Left hindlimb (tissue), 1 donor: ENCODE measurements around the gene PRMT7.

Experiments used
- DNase-seq: peaks from one replicate; pipeline ENCODE4 v3.0.0-alpha.2; 2018

Gene PRMT7

DNA sequence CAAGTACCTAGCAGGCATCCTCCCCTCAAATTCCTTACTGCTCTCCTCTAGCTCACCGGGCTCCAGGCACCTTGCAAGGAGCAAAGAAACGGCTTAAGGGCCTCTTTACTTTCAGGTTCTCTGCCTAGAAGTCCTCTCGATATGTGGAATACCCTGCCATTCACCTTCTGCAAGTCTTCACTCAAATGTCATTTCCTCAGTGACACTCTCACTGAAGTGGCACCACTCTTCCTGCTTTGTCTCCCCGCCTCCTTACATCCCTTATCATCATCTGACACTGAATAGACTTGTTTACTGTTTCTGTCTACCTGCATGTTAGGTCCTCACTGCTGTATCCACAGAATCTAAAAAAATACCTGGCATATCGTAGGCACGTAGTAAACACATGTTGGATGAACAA, 1.0 kb upstream of the PRMT7 start:
- no peak for DNase-seq

DNA sequence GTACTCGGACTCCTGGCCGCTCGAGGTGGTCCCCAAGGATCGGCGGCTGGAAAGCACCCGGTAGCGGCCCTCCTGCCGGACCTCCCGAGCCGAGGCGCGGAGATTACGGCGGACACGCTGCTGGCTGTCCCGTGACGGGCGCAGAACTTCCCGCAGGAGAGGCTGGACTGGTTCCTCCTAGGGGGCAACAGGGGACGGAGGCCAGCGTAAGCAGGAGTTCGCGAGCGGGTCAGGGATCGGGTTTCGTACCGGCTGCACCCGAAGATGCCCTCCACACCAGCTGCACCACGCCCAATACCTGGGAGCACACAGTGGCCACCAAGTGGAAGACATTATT, 414 bp upstream of the PRMT7 start:
- peak; percentile 39 for DNase-seq

DNA sequence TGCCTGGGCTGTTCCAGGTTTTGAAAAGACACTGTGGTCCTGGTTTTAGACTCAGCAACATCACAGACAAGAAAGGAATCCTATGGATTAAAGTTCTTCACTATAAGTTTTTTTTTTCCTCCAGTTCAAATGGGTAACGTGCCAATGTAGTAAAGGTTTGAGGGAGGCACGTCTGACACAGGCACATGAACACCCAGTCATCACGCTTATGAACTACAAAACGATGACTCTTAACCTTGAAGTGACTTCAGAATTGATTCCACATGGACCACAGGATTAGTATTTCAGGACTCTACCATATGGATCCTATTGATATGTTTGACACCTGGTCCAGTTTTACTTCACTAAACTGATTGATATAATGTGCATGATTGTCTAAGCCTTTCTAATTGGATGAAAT, 2.3 kb downstream of the PRMT7 start:
- no peak for DNase-seq

DNA sequence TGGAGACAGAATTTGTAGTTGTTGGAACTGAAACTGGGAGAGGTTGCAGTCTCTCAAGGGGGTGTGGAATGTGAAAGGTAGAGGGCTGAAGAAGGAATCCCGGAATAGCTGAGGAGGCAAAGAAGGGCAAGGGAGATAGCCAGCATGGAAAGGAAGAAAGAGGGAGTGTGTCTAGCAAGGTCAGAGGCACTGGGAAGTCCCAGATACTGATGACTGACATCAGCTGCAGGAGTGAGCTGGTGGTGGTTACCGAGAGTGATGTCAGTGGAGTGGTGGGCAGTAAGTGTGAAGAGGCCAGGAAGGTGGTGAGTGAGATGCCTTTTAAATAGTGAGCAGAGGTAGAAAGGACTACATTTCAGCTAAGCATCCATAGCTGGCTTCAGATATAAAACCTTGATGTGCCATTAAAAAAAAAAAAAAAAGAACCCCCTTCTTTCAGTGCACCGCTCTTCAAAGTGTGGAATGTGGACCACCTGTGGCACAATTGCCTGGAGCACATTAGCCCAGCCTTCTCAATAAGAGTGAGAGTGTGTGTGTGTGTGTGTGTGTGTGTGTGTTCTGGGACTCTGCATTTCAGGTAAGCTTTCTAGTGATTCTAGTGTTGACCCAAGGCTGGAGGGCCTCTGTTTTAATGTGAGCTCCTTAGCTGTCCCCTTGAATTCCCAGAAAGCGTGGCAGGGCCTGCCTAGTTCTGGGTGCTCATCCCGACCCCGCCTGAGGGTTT, 8.5 kb downstream of the PRMT7 start:
- no peak for DNase-seq

DNA sequence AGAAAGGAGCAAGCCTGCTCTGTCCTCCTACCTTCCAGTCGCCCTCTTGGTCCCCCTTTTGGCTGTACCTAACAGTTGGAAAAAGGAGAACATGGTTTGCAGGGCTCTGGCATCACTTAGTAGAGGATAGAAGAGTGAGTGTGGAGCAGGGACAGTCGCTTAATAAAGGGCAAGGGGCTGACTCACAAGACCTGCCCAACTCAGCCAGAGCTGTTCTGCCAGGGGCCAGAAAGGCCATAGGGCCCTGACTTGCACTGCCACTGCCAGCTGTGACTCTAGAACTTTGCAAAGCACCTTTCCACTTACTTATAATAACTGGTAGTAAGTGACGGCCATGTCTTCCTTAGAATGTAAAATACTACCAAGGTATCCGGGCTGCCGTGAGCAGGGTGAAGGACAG, 13.5 kb downstream of the PRMT7 start:
- no peak for DNase-seq

DNA sequence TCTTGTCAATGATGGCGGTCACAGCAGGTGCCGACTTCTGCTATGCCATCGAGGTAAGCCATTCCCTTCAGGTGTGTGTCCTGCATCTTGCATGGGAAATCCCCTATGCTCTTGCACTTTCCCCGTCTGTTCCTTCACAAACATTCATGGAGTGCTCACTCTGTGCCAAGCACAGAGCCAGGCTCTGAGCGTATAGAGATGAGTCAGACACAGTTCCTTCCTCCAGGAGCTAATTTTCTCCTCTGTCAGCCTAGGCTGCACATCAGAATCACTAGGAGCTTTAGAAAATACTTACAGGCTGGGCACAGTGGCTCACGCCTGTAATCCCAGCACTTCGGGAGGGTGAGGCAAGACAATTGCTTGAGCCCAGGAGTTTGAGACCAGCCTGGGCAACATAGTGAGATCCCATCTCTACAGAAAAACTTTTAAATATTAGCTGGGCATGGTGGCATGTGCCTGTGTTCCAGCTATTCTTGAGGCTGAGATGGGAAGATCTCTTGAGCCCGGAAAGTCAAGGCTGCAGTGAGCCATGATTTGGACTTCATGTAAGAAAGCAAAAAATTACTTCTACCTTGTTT, 14.1 kb downstream of the PRMT7 start:
- no peak for DNase-seq

DNA sequence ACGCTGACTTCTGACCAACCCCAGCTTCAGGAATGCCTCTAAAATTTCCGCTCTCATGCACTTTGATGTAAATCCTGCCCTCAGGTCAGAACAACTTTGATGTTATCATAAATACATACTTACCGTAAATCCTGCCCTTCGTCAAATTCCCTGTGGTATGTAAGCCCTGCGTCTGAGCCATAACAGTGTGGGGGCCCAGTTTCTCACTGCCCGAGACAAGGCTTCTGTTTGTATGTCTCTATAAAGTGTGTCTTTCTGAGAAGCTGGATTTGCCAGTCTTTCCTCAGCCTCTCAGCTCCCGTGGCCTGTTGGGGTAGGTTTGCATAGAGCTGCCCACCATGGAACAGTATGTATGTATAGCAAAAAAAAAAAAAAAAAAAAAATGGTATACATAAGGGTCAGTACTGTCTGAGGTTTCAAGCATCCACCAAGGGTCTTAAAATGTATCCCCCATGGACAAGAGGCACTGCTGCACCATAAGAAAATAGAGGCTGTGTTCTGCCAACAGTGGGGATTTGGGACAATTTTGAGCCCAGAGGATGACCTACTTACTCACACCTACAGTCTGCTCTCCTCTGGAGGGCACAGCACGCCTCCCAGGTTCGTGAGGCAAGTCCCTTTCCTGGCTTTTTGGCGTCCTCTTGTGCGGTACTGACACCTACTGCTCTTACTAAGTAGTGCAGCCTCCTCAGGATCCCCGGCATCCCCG, 17.5 kb downstream of the PRMT7 start:
- DNase-seq = peak; percentile 76

DNA sequence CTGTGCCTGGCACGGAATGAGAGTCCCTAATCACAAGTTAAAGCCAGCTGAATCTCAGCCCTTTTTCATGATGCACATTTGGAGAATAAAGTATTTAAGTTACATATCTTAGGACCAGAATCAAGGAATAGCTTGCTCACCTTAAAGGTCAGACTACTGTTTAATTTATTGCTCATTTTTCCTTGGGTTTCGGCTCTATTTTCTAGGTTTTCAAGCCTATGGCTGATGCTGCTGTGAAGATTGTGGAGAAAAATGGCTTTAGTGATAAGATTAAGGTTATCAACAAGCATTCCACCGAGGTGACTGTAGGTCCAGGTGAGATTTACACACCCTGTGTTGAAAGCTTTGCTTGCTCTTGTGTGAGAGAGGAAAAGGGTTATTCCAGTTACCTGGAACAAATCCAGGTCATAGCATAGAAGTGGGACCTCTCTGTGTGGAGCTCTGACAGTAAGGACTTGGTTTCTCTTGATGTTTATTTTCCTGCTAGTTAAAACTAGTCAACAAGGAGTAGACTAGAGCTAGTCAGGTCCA, 18.1 kb downstream of the PRMT7 start:
- DNase-seq = no peak

DNA sequence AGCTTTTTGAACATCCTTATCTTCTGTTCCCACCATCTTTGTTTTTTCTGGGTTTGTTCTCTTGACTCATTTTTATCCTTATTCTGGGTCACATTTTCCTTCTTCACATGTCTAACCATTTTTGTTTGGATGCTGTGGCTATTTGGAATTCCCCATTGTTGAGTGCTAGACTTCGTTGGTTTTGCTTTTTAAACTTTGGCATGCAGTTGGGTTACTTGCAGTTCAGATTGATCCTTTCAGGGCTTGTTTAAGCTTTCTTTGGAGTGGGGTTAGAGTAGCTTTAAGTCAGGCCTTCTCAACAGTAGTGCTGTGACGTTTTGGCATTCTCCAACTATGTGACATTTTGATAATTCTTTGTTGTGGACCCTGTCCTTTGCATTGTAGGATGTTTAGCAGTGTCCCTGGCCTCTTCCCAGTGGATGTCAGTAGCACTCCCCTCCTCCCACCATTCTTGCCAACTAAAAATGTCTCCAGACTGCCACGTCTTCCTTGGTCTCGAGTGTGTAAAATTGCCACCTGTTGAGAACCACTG, 21.1 kb downstream of the PRMT7 start:
- no peak for DNase-seq

DNA sequence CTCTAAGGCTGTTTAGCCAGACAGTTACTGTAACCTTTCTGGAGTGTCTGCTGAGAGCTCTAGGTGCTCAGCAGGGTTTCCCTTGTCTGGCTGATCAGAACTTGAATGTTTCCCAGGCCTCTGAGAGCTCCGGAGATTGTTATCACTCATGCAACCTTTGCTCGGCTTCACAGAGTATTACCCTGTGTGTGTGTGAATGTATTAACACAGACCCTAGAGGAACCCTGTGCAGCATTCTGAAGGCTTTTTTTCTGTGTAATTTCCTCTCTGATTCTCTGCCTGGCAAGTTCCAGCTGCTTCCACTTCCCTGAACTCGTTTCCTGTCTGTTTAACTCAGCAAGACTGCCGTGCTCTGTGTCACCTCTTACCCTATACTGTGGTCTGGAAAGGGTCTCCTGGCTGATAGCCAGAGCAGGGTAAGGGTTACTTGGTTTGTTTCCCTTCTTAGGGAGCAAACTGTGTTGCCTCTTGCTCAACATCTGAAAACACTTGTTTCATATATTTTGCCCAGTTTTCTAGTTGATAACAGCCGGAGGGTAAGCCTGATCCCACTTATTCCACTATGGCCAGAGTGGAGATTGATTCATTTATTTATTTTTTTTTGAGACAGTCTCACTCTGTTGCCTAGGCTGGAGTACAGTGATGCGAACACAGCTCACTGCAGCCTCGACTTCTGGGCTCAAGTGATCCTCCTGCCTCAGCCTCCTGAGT, 21.7 kb downstream of the PRMT7 start:
- peak; percentile 50 for DNase-seq

DNA sequence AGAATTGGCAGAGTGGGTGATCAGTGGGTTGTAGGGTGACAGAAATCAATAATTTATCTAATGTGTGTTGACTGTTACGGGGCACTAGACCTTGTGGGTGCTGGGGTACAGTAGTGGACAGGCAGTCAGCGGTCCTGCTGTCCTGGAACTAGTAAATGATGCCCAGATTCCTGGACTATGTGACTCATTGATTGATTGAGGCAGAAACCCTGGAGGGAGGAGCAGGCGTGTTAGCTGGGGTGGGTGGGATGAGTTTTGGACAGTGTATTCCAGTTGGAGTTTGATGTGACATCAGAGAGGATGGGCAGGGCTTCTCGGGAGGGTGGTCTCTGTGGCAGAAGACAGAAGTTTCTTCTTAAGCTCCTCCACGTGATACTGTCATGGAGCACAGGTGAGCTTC, 24.4 kb downstream of the PRMT7 start:
- no peak for DNase-seq

DNA sequence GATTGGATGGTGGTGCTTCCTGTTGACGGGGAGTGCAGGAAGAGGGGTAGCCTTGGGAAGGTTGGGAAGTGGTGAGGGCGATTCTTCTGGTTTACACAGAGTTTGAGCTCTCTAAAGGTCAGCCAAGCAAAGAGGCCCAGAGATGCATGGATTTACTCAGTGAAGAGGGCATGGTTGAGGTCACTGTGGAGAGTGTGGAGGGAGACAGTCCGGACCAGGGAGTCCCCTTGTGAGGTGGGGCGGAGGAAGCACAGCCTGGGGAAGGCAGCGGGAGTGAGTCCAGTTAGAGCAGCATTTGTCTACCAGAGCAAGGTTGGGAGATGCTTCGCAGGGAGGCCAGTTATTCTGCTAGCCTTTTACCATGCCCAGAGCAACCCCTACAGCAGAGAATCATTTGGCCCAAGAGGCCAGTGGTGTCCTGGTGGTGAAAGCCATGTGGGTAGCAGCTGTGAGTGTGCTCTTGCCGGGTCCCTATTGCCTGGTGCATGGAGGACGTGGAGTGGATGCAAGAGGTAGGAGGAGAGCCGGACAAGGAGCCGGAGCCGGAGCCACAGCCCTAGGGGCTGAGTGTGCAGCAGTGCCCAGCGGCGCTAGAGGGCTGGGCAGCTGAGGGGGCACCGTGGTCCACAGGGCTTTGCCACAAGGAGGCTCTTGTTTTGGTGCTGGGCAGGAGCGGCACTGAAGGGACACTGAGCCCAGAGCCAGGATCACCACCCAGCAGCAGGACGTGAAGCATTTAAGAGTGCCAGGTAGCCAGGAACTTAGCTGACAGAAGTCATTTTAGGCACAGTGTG, 27.7 kb downstream of the PRMT7 start:
- DNase-seq = no peak

DNA sequence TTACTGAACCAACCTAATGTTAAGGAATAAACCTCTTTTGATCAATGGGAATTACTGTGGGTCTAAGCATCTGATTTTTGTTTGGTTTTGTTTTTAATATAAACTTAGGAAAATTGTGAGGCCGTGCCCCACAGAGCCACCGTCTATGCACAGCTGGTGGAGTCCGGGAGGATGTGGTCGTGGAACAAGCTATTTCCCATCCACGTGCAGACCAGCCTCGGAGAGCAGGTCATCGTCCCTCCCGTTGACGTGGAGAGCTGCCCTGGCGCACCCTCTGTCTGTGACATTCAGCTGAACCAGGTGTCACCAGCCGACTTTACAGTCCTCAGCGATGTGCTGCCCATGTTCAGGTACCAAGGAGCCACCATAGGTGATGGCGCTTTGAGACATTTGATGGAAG, 28.4 kb downstream of the PRMT7 start:
- no peak for DNase-seq

DNA sequence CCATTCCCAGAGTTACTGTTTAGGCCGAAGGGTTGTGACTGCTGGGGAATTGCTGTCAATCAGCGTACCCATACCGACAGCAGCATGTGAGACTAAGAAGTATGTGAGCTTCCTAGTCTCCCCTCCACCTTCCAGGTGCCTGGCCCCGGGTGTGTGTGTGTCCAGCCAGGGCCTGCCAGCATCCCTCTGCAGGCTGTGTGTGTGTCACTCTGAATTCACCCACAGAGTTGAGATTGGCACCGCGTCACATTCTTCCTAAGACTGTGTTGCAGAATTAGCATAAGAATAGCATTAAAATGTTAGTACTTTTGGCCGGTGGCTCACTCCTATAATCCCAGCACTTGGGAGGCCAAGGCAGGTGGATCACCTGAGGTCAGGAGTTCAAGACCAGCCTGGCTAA, 31.8 kb downstream of the PRMT7 start:
- DNase-seq = no peak

DNA sequence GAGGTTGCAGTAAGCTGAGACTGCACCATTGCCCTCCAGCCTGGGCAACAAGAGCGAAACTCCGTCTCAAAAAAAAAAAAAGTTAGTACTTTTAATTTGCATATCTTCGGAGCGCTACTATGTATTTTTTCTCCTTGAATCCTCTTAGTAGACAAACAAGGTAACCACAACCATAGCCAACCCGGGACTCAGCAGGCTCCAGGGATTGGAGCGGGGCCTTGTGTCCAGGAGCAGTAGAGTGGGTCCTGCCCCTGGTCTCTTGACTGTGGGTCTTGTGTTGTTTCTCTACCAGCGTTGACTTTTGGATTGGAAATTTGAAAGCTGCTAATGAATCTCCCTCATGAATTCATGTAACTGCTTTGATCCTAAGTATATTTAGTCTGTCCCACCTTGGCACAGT, 32.3 kb downstream of the PRMT7 start:
- DNase-seq = no peak

DNA sequence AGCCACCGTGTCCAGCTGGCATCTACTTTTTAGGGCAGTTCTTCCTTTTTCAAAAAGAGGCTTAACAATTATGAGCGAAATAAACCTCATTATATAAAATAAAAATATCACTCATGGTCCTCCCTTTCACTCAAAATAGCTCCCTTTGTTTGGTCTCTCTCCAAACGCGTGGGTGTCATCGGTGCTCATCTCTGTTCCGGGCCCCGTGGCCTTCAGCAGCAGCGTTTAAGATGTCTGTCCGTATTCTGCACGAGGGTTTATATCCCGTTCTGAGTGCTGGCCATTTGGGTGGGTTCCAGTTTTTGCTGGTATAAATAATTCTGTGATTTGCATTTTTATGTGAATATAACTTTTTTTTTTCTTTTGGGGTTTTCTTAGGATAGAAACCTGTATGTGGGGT, 33.4 kb downstream of the PRMT7 start:
- DNase-seq = no peak

DNA sequence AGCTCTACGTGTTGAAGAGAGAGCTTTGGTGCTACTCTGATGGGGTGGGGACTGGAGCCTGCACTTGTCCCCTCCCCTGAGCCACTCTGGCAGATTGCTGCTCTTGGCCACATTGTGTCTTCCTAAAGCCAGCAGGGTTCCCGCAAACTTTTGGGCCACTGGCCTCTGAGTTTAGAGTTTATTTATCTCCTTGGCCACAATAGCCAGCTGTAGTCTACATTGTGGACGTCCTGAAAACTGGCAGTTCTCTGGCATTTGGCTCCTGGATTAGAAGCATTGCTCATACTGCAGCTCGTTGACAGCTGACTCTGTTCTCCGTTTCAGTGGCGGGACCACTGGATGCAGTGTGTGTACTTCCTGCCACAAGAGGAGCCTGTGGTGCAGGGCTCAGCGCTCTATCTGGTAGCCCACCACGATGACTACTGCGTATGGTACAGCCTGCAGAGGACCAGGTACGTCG, 34.6 kb downstream of the PRMT7 start:
- no peak for DNase-seq

DNA sequence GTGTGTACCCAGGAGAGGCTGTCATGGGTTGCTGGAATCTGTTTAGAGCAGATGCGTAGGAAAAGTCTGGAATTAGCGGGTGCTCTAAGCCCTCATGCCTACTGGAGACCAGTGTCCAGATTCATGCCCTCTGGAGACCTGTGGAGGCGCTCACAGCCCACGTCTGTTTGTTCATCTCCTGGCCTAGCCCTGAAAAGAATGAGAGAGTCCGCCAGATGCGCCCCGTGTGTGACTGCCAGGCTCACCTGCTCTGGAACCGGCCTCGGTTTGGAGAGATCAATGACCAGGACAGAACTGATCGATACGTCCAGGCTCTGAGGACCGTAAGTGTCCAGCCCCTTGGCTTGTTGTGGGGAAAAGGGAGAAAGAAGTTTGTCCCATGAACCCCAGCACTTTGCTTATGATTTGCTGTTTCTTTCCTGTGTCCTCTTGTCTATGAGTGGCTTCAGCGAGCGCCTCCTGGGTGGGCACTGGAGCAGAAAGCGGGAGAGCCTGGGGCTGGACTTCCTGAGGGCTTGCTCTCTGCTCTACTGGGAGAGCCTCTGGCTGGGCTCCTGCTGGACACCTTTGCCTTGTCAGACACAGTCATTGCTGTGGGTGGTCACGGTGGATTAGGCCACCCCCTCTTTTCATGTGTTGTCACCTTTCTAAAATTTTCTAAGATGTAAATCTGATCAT, 35.3 kb downstream of the PRMT7 start:
- DNase-seq = peak; percentile 11

DNA sequence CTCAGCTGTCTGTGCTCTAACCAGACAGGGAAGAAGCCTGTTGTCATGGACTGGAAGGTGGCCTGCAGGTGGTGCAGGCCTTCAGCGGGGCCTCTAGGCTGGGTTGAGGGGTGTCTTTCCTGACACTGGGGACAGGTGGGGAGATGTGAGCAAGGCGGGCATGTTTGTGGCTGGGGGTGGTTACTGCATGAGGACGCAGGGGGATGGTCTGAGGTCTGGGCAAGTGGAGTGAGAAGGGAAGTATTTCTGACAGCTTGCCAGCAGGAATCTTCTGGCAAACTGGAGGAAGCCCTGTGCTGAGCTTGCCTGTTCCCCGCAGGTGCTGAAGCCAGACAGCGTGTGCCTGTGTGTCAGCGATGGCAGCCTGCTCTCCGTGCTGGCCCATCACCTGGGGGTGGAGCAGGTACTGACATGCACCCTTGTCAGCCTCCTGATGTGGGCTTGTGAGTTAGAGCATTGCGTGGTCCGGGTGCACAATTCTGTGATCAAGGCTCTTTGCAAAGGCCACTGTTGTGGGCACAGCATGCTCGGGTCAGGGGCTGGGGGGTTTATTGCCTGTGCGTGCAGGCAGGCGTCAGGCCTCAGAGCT, 36.2 kb downstream of the PRMT7 start:
- DNase-seq = peak; percentile 30

DNA sequence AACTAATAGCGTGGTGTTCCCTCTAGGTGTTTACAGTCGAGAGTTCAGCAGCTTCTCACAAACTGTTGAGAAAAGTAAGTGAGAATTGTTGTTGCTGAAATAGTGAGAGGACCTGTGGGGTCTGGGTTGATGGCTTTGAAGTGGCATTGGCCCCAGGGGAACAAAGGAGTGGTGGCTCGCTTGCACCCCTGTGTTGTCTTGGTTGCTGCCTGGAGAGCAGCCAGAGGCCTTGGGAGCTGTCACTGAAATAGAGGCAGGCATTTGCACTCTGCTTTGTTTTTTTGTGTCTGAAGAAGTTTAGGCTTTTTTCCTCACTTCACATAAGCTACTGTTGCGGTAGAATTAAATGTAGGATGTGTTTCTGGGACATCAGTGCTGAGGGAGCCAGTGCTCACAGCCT, 36.8 kb downstream of the PRMT7 start:
- no peak for DNase-seq
